Neural progenitor cell (in vitro differentiated cells): ENCODE results near the gene ASIC2. TPM values are rescaled to one million over a fixed set of nuclear protein-coding genes. Genes with fewer than 3 reads are reported as not detected.

Source experiments
- DNase-seq: peaks from one replicate; pipeline ENCODE4 v3.0.0-alpha.2; 2016; ENCODE audit warnings: low spot score
- H2AFZ ChIP-seq: fragments of 200-600 bp; sonication (generic); replicated peaks from 2 replicates; pipeline ENCODE4 v1.6.1; 2016; ENCODE audit warnings: antibody characterized with exemption
- H3F3A ChIP-seq: fragments of 200-600 bp; sonication (generic); 2 replicates; pipeline ENCODE4 v1.6.1; 2016; ENCODE audit warnings: antibody characterized with exemption, low read depth
- H3K27ac ChIP-seq: fragments of 200-600 bp; sonication (generic); 2 replicates; pipeline ENCODE4 v1.5.1; 2016; ENCODE audit warnings: mild to moderate bottlenecking
- H3K27me3 ChIP-seq: fragments of 200-600 bp; sonication (generic); 2 replicates; pipeline ENCODE4 v1.6.1; 2016; ENCODE audit warnings: mild to moderate bottlenecking, moderate library complexity
- H3K36me3 ChIP-seq: fragments of 200-600 bp; sonication (generic); 2 replicates; pipeline ENCODE4 v1.5.1; 2016
- H3K4me1 ChIP-seq: fragments of 200-600 bp; sonication (generic); 2 replicates; pipeline ENCODE4 v1.6.1; 2016; ENCODE audit warnings: mixed run types
- H3K4me2 ChIP-seq: fragments of 200-600 bp; sonication (generic); 2 replicates; pipeline ENCODE4 v1.6.1; 2016
- H3K4me3 ChIP-seq: fragments of 200-600 bp; sonication (generic); 2 replicates; pipeline ENCODE4 v1.5.1; 2016
- H3K79me2 ChIP-seq: fragments of 200-600 bp; sonication (generic); 2 replicates; pipeline ENCODE4 v1.6.1; 2016; ENCODE audit warnings: low read depth
- H3K9ac ChIP-seq: fragments of 200-600 bp; sonication (generic); 2 replicates; pipeline ENCODE4 v1.6.1; 2016
- H3K9me3 ChIP-seq: fragments of 200-600 bp; sonication (generic); 2 replicates; pipeline ENCODE4 v1.5.1; 2016; ENCODE audit warnings: low read depth
- H4K20me1 ChIP-seq: fragments of 200-600 bp; sonication (generic); 2 replicates; pipeline ENCODE4 v1.6.1; 2016; ENCODE audit warnings: low read depth
- H3K27ac Mint-ChIP-seq: 3 replicates; pipeline ENCODE4 v1.8.0; 2021; ENCODE audit warnings: mixed read lengths
- H3K27me3 Mint-ChIP-seq: 2 replicates; pipeline ENCODE4 v1.8.0; 2022; ENCODE audit warnings: low read depth, mild to moderate bottlenecking, inconsistent platforms, moderate library complexity, mixed read lengths; ENCODE audit not compliant: insufficient read depth
- H3K36me3 Mint-ChIP-seq: 3 replicates; pipeline ENCODE4 v1.8.0; 2021; ENCODE audit warnings: mixed read lengths
- H3K4me1 Mint-ChIP-seq: 3 replicates; pipeline ENCODE4 v1.8.0; 2021; ENCODE audit warnings: mixed read lengths
- H3K4me3 Mint-ChIP-seq: 3 replicates; pipeline ENCODE4 v1.8.0; 2021; ENCODE audit warnings: mild to moderate bottlenecking, moderate library complexity, mixed read lengths
- H3K9me3 Mint-ChIP-seq: 3 replicates; pipeline ENCODE4 v1.8.0; 2020; ENCODE audit warnings: mixed read lengths
- EZH2 ChIP-seq: fragments of 200-600 bp; sonication (generic); IDR thresholded peaks from 2 replicates; pipeline ENCODE4 v1.6.1; 2017; ENCODE audit warnings: antibody characterized with exemption, mild to moderate bottlenecking, moderate library complexity
- EZH2phosphoT487 ChIP-seq: fragments of 200-600 bp; sonication (generic); IDR thresholded peaks from 2 replicates; pipeline ENCODE4 v1.6.1; 2017; ENCODE audit warnings: antibody characterized with exemption
- total RNA-seq: library from RNA; depleted of rRNA; stranded (reverse); fragments of >200 nt; gene quantifications from 2 replicates; pipeline ENCODE4 v1.2.3, GENCODE V29; 2015; ENCODE audit warnings: low replicate concordance
- TF ChIP-seq, protein P1 (sequence below): fragments of 200-600 bp; sonication (generic); IDR thresholded peaks from 2 replicates; pipeline ENCODE4 v1.5.1; 2017; ENCODE audit warnings: antibody characterized with exemption, mild to moderate bottlenecking

Gene ASIC2
- total RNA-seq, 1 donor from 2014 or later: 2.3 TPM

GRCh38 chr17:32995416-32996045 is 297.6 kb downstream of the ASIC2 start:
- no peak overlapping the region for H3K4me3 ChIP-seq
- H3K9ac ChIP-seq: no peak overlapping the region
- H4K20me1 ChIP-seq: no peaks in the 10 kb centered on the region
- DNase-seq: no peak
- H3K27ac ChIP-seq: no peak overlapping the region
- no peaks in the 10 kb centered on the region for H3K36me3 ChIP-seq
- peaks cover 2% of the 10 kb centered on the region for H3K27me3 Mint-ChIP-seq
- H3K9me3 ChIP-seq: no peaks in the 10 kb centered on the region
- no peaks in the 10 kb centered on the region for H3K9me3 Mint-ChIP-seq
- peaks cover 9% of the 10 kb centered on the region for H3K27me3 ChIP-seq
- no peaks in the 10 kb centered on the region for H3K79me2 ChIP-seq
- H3K4me2 ChIP-seq: no peak overlapping the region
- no peak for TF ChIP-seq EZH2
- TF ChIP-seq, protein P1, sequence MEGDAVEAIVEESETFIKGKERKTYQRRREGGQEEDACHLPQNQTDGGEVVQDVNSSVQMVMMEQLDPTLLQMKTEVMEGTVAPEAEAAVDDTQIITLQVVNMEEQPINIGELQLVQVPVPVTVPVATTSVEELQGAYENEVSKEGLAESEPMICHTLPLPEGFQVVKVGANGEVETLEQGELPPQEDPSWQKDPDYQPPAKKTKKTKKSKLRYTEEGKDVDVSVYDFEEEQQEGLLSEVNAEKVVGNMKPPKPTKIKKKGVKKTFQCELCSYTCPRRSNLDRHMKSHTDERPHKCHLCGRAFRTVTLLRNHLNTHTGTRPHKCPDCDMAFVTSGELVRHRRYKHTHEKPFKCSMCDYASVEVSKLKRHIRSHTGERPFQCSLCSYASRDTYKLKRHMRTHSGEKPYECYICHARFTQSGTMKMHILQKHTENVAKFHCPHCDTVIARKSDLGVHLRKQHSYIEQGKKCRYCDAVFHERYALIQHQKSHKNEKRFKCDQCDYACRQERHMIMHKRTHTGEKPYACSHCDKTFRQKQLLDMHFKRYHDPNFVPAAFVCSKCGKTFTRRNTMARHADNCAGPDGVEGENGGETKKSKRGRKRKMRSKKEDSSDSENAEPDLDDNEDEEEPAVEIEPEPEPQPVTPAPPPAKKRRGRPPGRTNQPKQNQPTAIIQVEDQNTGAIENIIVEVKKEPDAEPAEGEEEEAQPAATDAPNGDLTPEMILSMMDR: no peak
- H3F3A ChIP-seq: no peaks in the 10 kb centered on the region
- H3K4me1 ChIP-seq: no peaks in the 10 kb centered on the region
- H3K4me3 Mint-ChIP-seq: no peak overlapping the region
- no peak overlapping the region for H2AFZ ChIP-seq
- no peaks in the 10 kb centered on the region for H3K36me3 Mint-ChIP-seq
- H3K27ac Mint-ChIP-seq: no peak overlapping the region
- peaks cover 4% of the 10 kb centered on the region for H3K4me1 Mint-ChIP-seq

GRCh38 chr17:32993977-32994376 is 299.1 kb downstream of the ASIC2 start:
- no peak overlapping the region for H2AFZ ChIP-seq
- H3K79me2 ChIP-seq: no peaks in the 10 kb centered on the region
- H3K36me3 ChIP-seq: no peaks in the 10 kb centered on the region
- no peaks in the 10 kb centered on the region for H3K4me1 ChIP-seq
- no peaks in the 10 kb centered on the region for H4K20me1 ChIP-seq
- DNase-seq: no peak
- no peak overlapping the region for H3K4me2 ChIP-seq
- Mint-ChIP-seq H3K27ac (no peak overlapping the region), H3K4me3 (no peak overlapping the region), H3K36me3 (no peaks in the 10 kb centered on the region), H3K4me1 (peaks cover 4% of the 10 kb centered on the region), H3K9me3 (peaks cover 4% of the 10 kb centered on the region), H3K27me3 (peaks cover 6% of the 10 kb centered on the region)
- no peaks in the 10 kb centered on the region for H3K9me3 ChIP-seq
- no peaks in the 10 kb centered on the region for H3F3A ChIP-seq
- H3K9ac ChIP-seq: no peak overlapping the region
- H3K4me3 ChIP-seq: no peak overlapping the region
- no peak overlapping the region for H3K27ac ChIP-seq
- H3K27me3 ChIP-seq: peaks cover 6% of the 10 kb centered on the region
- TF ChIP-seq, protein P1: no peak
- TF ChIP-seq EZH2phosphoT487 (no peak), EZH2 (no peak)

- no peaks in the 10 kb centered on the region for H4K20me1 ChIP-seq
- H3K27me3 ChIP-seq: no peaks in the 10 kb centered on the region
- no peak overlapping the region for H3K4me2 ChIP-seq
- no peak overlapping the region for H2AFZ ChIP-seq
- DNase-seq: no peak
- no peak overlapping the region for H3K9ac ChIP-seq
- H3K27ac Mint-ChIP-seq: no peak overlapping the region
- H3K9me3 ChIP-seq: no peaks in the 10 kb centered on the region
- H3K4me1 Mint-ChIP-seq: no peaks in the 10 kb centered on the region
- TF ChIP-seq, protein P1: no peak
- no peak for TF ChIP-seq EZH2
- TF ChIP-seq EZH2phosphoT487: no peak
- H3F3A ChIP-seq: no peaks in the 10 kb centered on the region
- H3K4me3 ChIP-seq: no peak overlapping the region
- no peaks in the 10 kb centered on the region for H3K36me3 Mint-ChIP-seq
- H3K79me2 ChIP-seq: no peaks in the 10 kb centered on the region
- no peak overlapping the region for H3K27ac ChIP-seq
- H3K27me3 Mint-ChIP-seq: peaks cover 4% of the 10 kb centered on the region
- H3K9me3 Mint-ChIP-seq: peaks cover 14% of the 10 kb centered on the region
- H3K4me1 ChIP-seq: no peaks in the 10 kb centered on the region
- no peaks in the 10 kb centered on the region for H3K36me3 ChIP-seq
- H3K4me3 Mint-ChIP-seq: no peak overlapping the region
Observed at GRCh38 chr17:32992321-32993033, 300.6 kb downstream of the ASIC2 start.
